NCI-H187 (cell line): Measurements from ENCODE around the gene CYP27C1.
"Not testable (repeated sequence)": the region's sequence is repeated elsewhere in the genome, so short reads cannot be mapped to it uniquely, and the experiment has no call there.

ENCODE experiments used
- DNase-seq, 2 experiments: peaks; one replicate each; lab custom pipeline; 2025; lab: John Stamatoyannopoulos, UW

Gene CYP27C1

DNA sequence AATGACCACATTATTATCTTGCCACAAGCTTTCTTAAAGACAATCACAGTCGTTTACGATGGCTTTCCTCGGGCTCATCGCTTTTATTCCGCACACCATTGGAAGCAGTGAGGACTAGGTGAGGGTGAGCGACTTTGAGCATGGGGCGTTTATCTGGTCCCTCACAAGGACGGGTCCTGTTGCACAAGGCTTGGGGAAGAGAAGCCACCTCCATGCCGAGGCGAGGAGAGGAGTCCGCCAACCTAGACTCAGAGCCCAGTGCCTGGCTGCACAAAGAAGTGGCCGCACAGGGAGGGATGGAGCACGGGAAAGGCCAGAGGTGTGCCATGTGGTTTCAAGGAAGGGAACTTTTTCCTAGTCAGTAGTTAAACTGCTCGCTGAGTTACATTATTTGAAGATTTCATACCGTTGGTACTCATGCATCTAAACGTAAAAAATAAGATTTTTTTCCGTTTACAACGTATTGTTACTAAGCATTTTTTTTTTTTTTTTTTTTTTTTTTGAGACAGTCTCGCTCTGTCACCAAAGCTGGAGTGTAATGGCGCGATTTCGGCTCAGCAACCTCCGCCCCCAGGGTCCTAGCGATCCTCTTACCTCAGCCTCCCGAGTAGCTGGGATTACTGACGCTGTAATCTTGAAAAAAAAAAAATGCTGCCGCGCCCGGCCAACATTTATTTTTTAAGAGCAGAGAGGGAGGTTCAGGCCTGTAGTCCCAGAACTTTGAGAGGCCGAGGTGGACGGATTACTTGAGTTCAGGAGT lies 849 bp upstream of the CYP27C1 start:
- no peak for DNase-seq

DNA sequence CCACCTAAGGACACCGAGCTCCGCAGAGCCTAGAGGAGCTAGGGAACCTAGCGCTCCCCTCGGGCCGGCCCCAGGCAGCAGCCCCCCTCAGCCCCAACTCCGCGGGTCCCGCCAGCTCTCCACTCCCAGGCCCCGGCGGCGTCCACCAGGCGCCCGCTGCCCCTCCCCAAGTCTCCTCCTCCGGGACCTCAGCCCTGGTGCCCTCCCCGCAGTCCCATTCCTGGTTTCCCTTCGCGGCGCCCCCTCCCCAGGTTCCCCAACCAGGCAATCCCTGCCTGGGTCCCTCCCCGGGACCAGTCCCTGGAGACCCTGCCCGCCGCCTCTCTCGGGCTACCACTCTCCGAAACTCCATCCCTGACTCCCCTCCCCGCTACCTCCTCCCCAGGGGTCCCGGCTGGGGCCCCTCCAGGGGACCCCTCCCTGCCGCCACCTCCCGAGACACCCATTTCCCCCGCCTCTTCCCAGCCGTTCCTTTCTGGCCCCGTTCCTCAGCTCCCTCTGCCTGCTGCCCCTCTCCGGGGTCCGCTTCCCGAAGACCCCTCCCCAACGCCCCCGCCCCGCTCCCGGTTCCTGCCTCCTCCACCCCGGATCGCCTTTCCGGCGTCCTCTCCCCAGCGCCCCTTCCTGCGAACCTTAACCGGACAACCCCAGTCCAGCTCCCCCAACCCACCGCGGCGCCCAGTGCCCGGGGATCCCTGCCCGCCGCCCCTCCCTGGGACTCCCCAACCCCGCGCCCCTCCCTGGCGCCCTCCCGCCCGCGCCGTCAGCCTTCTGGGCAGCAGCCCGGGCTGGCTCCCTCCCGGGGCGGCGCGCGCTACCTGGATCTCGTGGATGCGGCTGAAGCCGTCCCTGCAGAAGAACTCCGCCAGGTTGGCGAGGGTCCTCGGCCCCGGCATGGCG lies 678 bp downstream of the CYP27C1 start:
- DNase-seq, result no peak

DNA sequence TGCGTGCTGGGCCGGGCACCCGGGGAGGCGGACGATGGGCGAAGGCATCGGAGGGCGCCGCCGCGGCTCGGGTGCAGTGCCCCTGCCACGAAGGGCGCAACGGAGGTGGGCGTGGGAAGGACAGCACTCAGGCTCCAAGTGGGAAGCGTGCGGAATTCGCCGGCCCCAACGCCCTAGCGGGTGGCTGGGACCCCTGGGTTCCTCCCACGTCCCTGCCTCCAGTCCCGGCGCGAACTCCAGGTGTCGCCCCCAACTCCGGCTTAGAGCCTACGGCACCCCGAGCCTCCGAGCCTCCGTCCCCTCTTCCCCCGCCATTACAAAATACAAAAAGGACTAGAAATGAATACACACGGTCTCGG lies 1.3 kb downstream of the CYP27C1 start:
- DNase-seq, result no peak

DNA sequence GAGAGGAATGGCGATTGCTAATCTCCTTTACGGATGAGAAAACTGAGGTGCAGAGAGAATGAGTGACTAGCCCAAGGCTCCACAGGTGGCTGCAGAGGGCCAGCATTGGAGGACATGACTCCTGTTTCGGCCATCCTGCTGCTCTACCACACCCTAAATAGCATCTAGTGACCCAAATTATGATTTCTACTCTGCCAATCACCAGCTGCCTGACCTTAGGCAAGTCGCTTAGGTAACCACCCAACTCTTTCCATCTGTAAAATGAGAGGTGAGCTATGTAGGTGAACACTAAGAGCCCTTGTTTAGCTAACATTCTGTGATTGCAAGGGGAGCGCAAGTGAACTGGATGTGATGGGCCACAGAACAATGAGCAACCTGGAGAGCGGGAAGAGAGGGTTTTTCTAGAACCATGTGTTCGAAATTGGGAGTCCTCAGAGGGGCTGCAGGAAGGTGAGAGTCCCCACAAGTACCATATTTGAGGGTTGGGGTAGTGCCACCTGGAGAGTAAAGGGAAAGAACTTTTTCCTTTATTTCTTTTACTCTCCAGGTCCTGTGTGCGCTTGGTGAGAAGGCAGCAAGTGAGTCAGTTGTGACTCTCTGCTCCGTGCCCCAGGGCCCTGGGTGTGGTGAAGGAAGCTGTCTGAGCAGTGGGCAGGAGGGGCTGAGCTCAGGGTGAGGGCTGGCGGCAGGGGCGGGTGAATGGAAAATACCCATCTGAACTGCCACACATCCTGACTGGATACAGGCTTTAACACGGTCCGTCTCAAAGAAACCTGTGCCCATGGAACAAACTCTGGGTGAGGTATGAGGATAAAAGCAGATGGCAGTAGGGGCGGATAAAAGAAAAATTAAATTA lies 2.4 kb downstream of the CYP27C1 start:
- no peak for DNase-seq

DNA sequence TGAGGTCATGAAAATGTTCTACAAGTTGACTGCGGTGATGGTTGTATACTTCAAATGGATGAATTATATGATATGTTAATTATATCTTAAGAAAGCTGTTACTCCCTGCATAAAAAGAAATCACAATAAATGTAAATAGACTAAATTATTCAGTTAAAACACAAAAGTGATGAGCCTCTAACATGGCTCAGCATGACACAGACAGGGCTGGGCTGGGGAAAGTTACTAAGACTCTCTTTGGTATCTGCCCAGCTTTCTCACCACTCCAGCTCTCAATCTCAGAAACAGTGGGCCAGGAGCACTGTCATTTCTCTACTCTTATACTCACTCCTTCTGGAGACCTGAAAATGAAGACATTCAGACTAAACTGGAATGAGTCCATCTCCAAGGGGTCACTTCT lies 3.5 kb downstream of the CYP27C1 start:
- no peak for DNase-seq

DNA sequence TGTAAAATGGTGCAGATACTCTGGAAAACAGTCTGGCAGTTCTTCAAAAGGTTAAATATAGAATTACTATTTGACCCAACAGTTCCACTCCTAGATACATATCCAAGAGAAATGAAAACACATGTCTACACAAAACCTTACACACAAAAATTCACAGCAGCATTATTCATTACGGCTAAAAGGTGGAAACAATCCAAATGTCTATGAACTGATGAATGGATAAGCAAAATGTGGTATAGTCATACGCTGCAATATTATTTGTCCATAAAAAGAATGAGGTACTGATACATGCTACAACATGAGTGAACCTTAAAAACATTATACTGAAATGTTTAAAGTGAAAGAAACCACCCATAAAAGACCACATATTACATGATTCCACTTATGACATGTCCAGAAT lies 4.0 kb downstream of the CYP27C1 start:
- no peak for DNase-seq

DNA sequence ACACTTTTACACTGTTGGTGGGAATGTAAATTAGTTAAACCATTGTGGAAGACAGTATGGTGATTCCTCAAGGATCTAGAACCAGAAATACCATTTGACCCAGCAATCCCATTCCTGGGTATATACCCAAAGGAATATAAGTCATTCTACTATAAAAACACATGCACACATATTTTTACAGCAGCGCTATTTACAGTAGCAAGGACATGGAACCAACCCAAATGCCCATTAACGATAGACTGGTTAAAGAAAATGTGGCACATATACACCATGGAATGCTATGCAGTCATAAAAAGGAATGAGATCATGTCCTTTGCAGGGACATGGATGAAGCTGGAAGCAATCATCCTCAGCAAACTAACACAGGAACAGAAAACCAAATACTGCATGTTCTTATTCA lies 5.9 kb downstream of the CYP27C1 start:
- DNase-seq, result not testable (repeated sequence)

DNA sequence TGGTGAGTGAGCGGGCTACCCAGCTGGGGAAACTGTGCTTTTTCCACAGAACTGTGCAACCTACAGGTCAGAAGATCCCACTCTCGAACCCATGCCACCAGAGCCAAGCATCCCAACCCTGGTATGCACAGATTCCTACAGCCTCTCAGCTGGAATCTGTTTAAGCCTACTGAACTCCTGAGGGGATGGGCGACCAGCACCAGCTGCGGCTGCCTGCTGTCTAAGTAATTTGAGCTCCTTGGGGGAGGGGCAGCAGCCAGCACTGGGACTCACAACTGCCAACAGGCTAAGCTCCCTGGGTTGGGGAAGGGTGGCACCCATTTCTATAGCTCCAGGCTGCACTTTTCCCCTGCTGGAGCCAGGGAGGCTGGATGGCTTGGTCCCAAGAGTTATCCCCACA lies 11.8 kb downstream of the CYP27C1 start:
- DNase-seq, result peak in 1 of 2 experiments; percentile 5

DNA sequence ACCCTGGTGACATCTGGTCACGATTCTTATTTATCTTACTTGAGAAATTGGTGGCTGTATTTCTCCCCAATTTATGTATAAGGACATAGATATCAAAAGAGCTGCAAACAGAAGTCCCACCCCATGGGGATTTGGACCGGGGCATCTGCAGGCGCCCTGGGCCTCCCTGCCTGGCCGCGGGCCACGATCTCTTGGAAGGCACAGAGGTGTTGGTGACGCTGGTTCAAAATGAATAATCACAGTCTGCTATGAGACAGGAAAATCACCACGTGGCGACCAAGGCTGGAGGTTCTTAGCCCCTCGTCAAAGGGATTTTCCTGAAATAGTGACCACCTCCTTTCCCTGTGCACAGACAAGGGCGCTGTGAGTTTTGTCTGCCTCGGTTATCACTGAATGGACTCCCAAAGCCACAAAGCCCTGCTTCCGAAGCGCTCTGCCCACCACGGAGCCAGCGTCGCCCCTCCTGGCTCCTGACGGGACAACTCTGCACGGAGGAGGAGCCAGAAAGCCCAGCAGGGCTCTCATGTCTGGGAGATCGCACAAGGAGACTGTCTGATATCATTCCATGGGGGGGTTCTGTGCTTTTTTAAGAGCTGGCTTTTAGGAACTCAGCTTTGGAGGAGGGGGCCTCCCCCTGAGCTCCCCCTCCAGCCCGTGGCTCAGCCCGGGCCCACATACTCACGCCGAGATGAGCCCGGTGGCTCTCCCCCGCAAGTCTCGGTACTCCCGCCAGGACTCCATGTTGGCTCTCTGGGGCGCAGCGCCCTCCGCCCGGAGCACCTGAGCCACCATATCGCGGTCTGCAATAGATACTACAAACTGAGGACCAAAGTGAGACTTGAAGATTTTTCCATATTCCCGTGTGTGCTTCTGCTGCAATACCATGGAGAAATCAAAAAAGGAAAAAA lies 14.6 kb downstream of the CYP27C1 start:
- no peak for DNase-seq

DNA sequence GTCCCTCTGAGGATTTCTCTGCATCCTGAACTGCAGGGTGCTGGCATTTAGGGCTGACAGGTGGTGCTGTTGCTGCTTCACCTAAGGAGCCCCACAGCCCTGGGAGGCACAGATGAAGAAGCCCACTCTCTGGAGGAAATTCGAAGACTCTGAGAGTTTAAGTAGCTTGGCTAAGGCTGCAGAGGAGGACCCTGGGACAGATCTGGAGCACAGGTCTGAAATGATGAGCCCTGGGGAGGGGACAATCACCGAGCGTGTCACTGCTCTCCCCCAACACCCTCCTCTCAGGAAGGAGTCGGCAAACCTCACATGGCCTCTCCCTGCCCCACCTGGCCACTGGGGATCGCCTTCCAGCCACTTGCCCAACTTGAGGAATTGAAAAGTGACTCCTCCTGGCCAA lies 18.6 kb downstream of the CYP27C1 start:
- no peak for DNase-seq

DNA sequence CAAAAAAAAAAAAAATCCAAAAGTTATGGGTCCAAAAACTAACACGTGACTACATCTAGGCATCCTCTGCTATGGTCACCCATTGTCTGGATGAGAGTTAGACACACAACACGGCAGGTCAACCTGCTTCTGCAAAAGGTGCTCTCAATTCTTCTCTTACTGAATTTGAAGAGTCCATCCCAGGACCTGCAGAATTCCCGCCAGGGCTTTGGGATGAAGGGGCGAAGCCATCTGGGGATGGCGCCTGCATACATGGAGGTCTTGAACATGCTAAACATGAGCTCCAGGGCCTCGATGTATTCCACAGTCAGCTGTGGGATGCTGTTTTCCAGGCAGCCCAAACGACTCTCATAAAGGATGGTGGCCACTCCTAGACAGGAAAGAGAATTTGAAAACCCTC lies 19.1 kb downstream of the CYP27C1 start:
- no peak for DNase-seq

DNA sequence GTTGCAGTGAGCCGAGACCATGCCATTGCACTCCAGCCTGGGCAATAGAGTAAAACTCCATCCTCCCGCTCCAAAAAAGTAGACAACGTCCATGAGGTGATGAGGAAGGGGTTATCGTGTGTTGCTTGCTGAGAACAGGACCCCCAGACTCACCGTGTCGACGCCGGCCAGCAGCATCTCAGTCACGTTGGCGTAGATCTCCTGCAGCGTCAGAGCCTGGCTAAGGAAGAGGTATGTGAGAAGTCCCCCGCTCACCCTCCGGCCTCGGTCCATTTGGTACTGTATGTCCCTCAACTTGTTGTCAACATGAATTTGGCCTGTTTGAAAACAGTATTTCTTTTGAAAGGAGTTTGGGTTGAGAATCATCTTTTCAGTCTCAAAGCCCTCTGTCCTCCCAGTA lies 20.9 kb downstream of the CYP27C1 start:
- DNase-seq, result no peak

DNA sequence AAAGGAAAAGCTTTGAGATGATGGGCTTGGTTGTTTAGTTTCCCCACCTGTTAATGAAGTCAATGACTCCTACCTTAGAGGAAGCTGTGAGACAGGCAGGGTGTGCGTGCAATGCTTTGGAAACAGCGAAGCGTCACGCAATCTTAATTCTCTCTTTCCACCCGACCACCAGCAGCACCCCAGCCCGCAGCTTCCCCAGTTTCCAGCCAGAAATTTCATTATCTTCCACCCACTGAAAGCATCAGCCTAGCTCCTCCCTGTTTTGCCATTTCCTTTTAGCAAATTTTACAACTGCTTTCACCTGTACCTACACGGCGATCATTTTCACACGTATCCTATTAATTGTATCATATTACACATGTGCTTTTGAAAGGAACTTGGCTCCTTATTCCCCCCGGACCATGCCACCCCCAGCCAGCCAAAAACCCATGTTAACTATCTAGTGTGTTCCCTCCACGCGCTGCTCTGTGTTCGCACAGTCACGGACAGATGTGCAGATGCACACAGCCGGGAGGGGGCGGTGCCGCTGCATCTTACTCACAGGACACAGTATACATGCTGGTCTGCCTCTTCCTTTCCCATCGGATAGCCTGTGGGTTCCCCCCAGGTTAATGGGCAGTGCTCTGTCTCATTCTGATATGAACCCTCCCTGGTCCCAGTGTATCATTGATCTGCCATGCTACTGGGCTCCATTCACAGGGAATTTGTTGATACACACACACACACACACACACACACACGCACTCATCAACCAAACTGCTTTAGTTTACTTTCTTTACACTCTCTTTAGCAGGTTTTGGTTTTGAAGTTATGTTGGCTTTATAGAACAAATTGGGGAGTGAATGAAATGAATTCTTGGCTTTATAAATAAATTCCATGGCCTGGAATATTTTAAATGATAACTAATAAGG lies 22.4 kb downstream of the CYP27C1 start:
- DNase-seq, result peak in 1 of 2 experiments; percentile 14

DNA sequence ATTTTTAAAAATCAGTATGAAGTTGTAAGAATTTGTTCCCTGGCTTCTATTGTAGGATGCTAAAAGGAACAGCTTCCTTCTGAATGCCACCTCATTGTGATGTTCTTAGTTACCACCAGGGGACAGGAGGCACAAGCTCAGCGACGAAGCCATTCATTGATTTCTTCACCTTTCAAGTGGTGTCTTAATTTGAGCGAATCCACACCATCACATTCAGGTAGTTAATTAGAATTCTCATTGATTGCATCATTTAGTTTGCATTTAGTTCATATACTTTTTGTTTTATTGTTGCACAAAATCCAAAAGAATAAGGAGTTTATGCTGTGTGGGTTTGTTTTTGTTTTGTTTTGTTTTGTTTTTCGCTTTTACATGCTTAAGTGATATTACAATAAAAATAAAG lies 23.1 kb downstream of the CYP27C1 start:
- DNase-seq, result no peak

DNA sequence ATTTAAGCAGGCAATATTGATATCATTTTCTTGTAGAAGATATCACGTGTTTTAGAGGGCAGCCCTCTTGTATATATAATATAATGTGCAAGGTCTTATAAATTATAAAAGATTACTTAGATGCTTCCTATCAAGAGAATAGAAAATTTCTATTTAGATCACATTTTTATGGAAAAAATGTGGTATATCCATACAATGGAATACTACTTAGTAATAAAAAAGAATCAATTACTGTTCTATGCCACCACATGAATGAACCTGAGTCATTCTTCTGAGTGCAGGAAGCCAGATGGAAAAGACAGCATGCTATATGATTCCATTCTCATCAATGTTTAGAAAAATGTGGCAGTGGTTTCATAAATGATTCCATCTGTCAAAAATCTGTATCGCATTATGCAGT lies 23.6 kb downstream of the CYP27C1 start:
- no peak for DNase-seq

DNA sequence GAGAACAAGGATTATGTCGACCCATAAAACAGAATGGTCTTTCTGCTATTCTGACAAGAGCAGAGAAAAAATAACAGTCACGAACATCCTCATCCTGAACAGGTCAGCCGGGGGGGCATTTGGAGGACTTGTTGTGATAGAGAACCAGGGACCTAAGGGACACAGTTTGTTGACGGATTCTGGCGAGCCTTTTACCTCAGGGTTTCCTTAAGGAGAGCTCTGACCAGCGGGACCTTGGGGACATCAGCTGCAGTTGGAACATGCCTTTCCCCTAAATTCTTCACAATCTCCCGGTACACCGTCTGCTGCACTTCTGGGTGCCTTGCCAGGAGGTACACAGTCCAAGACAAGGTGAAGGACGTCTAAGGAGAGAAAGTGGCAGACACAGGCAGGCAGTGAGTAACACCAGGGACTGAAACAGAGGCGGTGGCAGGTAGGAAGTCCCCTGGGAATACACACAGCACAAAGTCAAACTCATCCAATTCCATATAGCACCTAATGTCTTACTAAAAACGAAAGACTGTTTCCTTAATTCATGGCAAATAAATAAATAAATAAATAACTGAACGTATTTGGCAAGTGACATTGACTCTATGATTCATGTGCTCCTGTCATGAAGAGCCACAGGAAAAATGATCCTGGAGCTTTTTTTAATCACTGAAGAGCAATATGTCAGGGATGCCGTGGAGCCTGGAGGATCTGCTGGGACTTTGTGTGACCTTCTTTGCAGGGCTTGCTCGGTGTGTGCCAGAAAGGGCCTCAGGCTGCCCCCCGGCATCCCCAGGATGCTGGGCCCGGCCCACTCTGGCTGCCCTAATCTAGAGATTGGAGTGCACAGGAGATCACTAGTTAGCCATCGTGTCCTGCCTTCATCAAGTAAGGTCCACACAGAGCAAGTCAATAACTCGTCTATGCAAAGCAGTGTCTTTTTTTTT lies 24.7 kb downstream of the CYP27C1 start:
- no peak for DNase-seq

DNA sequence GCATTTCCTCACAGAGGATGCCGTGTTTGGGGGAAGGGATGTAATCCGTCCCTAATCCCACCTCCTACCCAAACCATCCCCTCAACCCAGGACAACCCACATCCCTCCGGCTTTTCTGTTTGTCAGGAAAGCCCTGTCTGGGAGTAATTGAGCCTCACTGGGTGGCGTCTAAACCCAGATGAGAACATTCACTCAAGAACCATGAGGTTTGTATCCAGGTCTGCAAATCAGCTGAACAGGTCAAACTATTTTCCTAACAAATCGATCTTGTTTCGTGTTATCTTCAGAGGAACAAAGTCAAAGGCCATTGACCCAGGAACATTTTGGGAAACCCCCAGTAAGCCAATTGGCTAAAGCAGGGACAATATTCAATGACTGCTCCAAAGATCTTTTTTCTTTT lies 25.7 kb downstream of the CYP27C1 start:
- no peak for DNase-seq

DNA sequence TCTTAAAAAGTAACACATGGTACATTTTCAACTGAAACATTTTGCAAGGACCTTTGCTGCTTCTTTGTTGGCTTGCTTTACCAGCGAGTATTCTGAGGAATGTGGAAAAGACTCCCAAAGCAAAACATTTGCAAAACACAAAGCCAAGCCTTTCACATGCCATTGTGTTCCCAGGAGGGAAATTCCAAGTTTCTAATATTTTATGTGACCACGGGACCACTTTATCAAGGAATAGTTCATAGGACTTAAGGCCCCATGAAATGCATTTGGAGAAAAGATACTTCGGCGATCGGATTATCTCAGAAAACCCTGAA lies 26.2 kb downstream of the CYP27C1 start:
- no peak for DNase-seq
